ENCODE data around the gene ACR. TPM values are rescaled to one million over a fixed set of nuclear protein-coding genes. Genes with fewer than 3 reads are reported as not detected.

The ACR gene
- total RNA-seq, 2 experiments from 2014 or later: not detected

GRCh38 chr22:50697667-50698506, 40.1 kb upstream of the ACR start:
- TF ChIP-seq CTCF (IDR thresholded peaks at IDR 0.05): no peak
- ChIA-PET CTCF (no interaction called here), POLR2A (no interaction called here)
- Mint-ChIP-seq H3K27ac (no peak overlapping the region), H3K36me3 (ENCODE audit: low read depth) (no peaks in the 10 kb centered on the region), H3K9me3 (no peaks in the 10 kb centered on the region), H3K27me3 (no peaks in the 10 kb centered on the region), H3K4me1 (ENCODE audit: low read depth) (peaks cover 11% of the 10 kb centered on the region), H3K4me3 (no peak overlapping the region)
- no peak for DNase-seq
- intact Hi-C loops (cut with micrococcal nuclease): no loop called here
- ATAC-seq: no peak

GRCh38 chr22:50698546-50698945, 39.5 kb upstream of the ACR start:
- no peak overlapping the region for H3K4me3 Mint-ChIP-seq
- intact Hi-C loops (cut with micrococcal nuclease): no loop called here
- CTCF ChIA-PET: no interaction called here
- H3K4me1 Mint-ChIP-seq (ENCODE audit: low read depth): peaks cover 13% of the 10 kb centered on the region
- H3K27me3 Mint-ChIP-seq: no peaks in the 10 kb centered on the region
- no peak overlapping the region for H3K27ac Mint-ChIP-seq
- H3K9me3 Mint-ChIP-seq: no peaks in the 10 kb centered on the region
- POLR2A ChIA-PET: no interaction called here
- DNase-seq (no peak), ATAC-seq (no peak)
- no peak for TF ChIP-seq CTCF (IDR thresholded peaks at IDR 0.05)
- no peaks in the 10 kb centered on the region for H3K36me3 Mint-ChIP-seq (ENCODE audit: low read depth)

GRCh38 chr22:50699001-50699755, 38.8 kb upstream of the ACR start:
- CTCF ChIA-PET: no interaction called here
- Mint-ChIP-seq H3K36me3 (ENCODE audit: low read depth) (no peaks in the 10 kb centered on the region), H3K27ac (no peak overlapping the region), H3K4me1 (ENCODE audit: low read depth) (peaks cover 13% of the 10 kb centered on the region), H3K27me3 (no peaks in the 10 kb centered on the region), H3K9me3 (no peaks in the 10 kb centered on the region), H3K4me3 (no peak overlapping the region)
- DNase-seq (no peak), ATAC-seq (no peak)
- POLR2A ChIA-PET: no interaction called here
- intact Hi-C loops (cut with micrococcal nuclease): no loop called here
- TF ChIP-seq CTCF (IDR thresholded peaks at IDR 0.05): no peak

GRCh38 chr22:50699756-50700386, 38.1 kb upstream of the ACR start:
- Mint-ChIP-seq H3K9me3 (no peaks in the 10 kb centered on the region), H3K27ac (no peak overlapping the region), H3K36me3 (ENCODE audit: low read depth) (no peaks in the 10 kb centered on the region), H3K4me1 (ENCODE audit: low read depth) (peaks cover 13% of the 10 kb centered on the region), H3K27me3 (no peaks in the 10 kb centered on the region), H3K4me3 (no peak overlapping the region)
- intact Hi-C loops (cut with micrococcal nuclease): no loop called here
- CTCF ChIA-PET: no interaction called here
- POLR2A ChIA-PET: no interaction called here
- TF ChIP-seq CTCF (IDR thresholded peaks at IDR 0.05): no peak
- ATAC-seq (no peak), DNase-seq (no peak)

Data from activated CD8-positive, alpha-beta T cell treated with anti-CD3 and anti-CD28 coated beads for 36 hours (primary cell).